DOHH2 (cell line): Measurements from ENCODE around the gene BHLHA9.

Source experiments
- EZH2phosphoT487 ChIP-seq: fragments of 200-600 bp; sonication (generic); IDR thresholded peaks from 2 replicates; pipeline ENCODE4 v1.6.1; 2017; ENCODE audit warnings: borderline replicate concordance, mild to moderate bottlenecking, antibody characterized with exemption, low read length, moderate library complexity, mixed read lengths
- TF ChIP-seq, protein P1 (sequence below): fragments of 200-600 bp; sonication (generic); IDR thresholded peaks from one replicate; pipeline ENCODE4 v1.5.1; 2014; ENCODE audit warnings: antibody characterized with exemption, mild to moderate bottlenecking, low read depth, low read length; ENCODE audit not compliant: poor library complexity, severe bottlenecking

DNA sequence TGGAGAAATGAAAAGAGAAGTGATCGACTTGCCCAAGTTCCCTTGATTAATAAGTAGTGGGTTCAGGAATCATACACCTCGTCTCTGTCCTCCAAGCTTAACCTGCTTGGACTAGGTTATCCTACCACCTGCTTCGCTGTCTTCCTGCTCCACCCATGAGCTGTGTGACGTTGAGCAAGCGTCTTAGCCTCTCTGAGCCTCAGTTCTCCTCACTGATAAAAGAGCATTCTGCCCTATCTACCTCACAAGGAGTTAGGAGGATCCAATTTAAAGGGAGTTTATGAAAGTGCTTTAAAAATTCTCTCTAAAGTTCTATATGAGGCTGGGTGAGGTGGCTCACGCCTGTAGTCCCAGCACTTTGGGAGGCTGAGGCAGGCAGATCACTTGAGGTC lies 9.5 kb upstream of the BHLHA9 start:
- TF ChIP-seq, protein P1, sequence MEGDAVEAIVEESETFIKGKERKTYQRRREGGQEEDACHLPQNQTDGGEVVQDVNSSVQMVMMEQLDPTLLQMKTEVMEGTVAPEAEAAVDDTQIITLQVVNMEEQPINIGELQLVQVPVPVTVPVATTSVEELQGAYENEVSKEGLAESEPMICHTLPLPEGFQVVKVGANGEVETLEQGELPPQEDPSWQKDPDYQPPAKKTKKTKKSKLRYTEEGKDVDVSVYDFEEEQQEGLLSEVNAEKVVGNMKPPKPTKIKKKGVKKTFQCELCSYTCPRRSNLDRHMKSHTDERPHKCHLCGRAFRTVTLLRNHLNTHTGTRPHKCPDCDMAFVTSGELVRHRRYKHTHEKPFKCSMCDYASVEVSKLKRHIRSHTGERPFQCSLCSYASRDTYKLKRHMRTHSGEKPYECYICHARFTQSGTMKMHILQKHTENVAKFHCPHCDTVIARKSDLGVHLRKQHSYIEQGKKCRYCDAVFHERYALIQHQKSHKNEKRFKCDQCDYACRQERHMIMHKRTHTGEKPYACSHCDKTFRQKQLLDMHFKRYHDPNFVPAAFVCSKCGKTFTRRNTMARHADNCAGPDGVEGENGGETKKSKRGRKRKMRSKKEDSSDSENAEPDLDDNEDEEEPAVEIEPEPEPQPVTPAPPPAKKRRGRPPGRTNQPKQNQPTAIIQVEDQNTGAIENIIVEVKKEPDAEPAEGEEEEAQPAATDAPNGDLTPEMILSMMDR, result no peak
- TF ChIP-seq EZH2phosphoT487, result no peak
